RWPE1 (cell line): ENCODE results near the gene ZNF462.
"Not testable (repeated sequence)": the region's sequence is repeated elsewhere in the genome, so short reads cannot be mapped to it uniquely, and the experiment has no call there.

Experiments
- CTCF ChIA-PET: fragments of 350-600 bp; sonication (Branson Sonifier 250); formaldehyde crosslinking; extraction: SDS; loops from one replicate; lab custom pipeline; 2021; lab: Yijun Ruan, JAX
- POLR2A ChIA-PET: fragments of 400-600 bp; formaldehyde crosslinking; extraction: SDS; loops from one replicate; lab custom pipeline; 2020; ENCODE audit warnings: antibody characterized with exemption; ENCODE audit not compliant: low non-redundant PET; lab: Yijun Ruan, JAX
- DNase-seq: peaks from one replicate; pipeline ENCODE4 v3.0.0; 2012; ENCODE audit warnings: low spot score
- H3K27ac ChIP-seq: fragments of 450-650 bp; 2 replicates; pipeline ENCODE4 v1.5.1; 2017
- CTCF ChIP-seq: fragments of 450-650 bp; conservative IDR thresholded peaks from 2 replicates; pipeline ENCODE4 v1.5.1; 2017; ENCODE audit warnings: low read depth, mild to moderate bottlenecking

The ZNF462 gene

GRCh38 chr9:106982636-106983035, 119.7 kb downstream of the ZNF462 start:
- CTCF ChIA-PET, result interaction anchor here (0.6 kb wide), 2 partner anchors 122 to 132 kb away, joined by 4 to 5 read pairs; no protein-coding TSS in a partner anchor
- POLR2A ChIA-PET, result no interaction called here
- DNase-seq, result no peak
- no peak overlapping the region for H3K27ac ChIP-seq
- TF ChIP-seq CTCF, result no peak

- POLR2A ChIA-PET, result no interaction called here
Observed at GRCh38 chr9:106983346-106983745, 120.4 kb downstream of the ZNF462 start.

GRCh38 chr9:106989904-106990303, 126.9 kb downstream of the ZNF462 start:
- POLR2A ChIA-PET, DNase-seq, H3K27ac ChIP-seq: not testable (repeated sequence)
- CTCF ChIA-PET, result interaction anchor here (0.6 kb wide), 1 partner anchor 189 kb away, joined by 5 read pairs; no protein-coding TSS in a partner anchor

More at GRCh38 chr9:106983346-106983745, 120.4 kb downstream of the ZNF462 start:
- CTCF ChIA-PET, result no interaction called here
- no peak for DNase-seq
- no peak for TF ChIP-seq CTCF
- H3K27ac ChIP-seq, result no peak overlapping the region

GRCh38 chr9:106992186-106992585, 129.2 kb downstream of the ZNF462 start:
- no peak for TF ChIP-seq CTCF
- CTCF ChIA-PET, result interaction anchor here (0.7 kb wide), 1 partner anchor 858 kb away, joined by 3 read pairs; no protein-coding TSS in a partner anchor
- H3K27ac ChIP-seq, result no peak overlapping the region
- POLR2A ChIA-PET, result no interaction called here
- no peak for DNase-seq

GRCh38 chr9:106993603-106994002, 130.6 kb downstream of the ZNF462 start:
- H3K27ac ChIP-seq, result no peak overlapping the region
- POLR2A ChIA-PET, result no interaction called here
- no peak for TF ChIP-seq CTCF
- DNase-seq, result no peak
- CTCF ChIA-PET, result interaction anchor here (0.6 to 0.8 kb wide), 2 partner anchors 34 to 40 kb away, joined by 3 read pairs; no protein-coding TSS in a partner anchor

GRCh38 chr9:106994463-106994862, 131.5 kb downstream of the ZNF462 start:
- no peak overlapping the region for H3K27ac ChIP-seq
- ChIA-PET POLR2A (no interaction called here), CTCF (interaction anchor here (0.8 kb wide), 1 partner anchor 35 kb away, joined by 3 read pairs; no protein-coding TSS in a partner anchor)
- no peak for DNase-seq
- TF ChIP-seq CTCF, result no peak

GRCh38 chr9:107000218-107000617, 137.3 kb downstream of the ZNF462 start:
- no peak overlapping the region; the same call in 1 of the 2 replicates for H3K27ac ChIP-seq
- CTCF ChIA-PET, result no interaction called here
- POLR2A ChIA-PET, result no interaction called here
- TF ChIP-seq CTCF, result no peak
- peak; percentile 38 for DNase-seq
